ENCODE results near the gene GLT8D1. TPM values are rescaled to one million over a fixed set of nuclear protein-coding genes. Genes with fewer than 3 reads are reported as not detected.

Gene GLT8D1
- polyA plus RNA-seq, 1 experiment, result 75.9 TPM

DNA sequence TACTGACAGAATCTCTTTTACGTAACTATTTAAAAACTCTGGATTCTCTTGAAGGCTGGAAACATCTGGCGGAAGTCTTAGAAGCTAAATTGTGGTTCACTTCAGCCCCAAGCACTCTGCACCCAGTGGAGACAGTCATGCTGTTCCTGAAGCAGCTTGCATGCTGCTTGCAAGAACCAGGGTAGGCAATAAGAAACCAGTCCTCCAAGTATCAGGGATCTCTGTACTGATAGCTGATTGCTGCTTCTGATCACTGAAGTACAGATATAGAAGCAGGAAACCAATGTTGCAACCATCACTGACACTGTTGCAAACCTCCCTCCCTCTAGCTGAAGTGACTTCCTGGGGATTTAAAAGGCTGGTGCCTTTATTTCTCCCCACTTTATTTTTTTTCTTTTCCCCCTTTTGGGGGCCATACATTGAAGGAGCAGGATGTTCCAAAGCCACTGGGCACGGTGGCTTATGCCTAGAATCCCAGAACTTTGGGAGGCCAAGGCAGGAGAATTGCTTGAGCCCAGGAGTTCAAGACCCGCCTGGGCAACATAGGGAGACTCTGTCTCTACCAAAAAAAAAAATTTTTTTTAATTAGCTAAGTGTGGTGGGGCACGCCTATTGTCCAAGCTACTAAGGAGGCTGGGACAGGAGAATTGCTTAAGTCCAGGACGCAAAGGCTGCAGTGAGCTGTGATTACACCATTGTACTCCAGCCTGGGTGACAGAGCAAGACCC, 15.6 kb upstream of the GLT8D1 start:
- DNase-seq (ENCODE audit: low read depth), result no peak
- ChIA-PET POLR2A (interaction anchor here (0.7 kb wide), 1 partner anchor 16 kb away, joined by 14 read pairs; the partner anchor contains the start of genes GLT8D1 and SPCS1), CTCF (no interaction called here)
- H3K36me3 ChIP-seq (ENCODE audit: control insufficient read depth, insufficient read depth, low read length), result no peaks in the 10 kb centered on the region
- TF ChIP-seq, protein P1, sequence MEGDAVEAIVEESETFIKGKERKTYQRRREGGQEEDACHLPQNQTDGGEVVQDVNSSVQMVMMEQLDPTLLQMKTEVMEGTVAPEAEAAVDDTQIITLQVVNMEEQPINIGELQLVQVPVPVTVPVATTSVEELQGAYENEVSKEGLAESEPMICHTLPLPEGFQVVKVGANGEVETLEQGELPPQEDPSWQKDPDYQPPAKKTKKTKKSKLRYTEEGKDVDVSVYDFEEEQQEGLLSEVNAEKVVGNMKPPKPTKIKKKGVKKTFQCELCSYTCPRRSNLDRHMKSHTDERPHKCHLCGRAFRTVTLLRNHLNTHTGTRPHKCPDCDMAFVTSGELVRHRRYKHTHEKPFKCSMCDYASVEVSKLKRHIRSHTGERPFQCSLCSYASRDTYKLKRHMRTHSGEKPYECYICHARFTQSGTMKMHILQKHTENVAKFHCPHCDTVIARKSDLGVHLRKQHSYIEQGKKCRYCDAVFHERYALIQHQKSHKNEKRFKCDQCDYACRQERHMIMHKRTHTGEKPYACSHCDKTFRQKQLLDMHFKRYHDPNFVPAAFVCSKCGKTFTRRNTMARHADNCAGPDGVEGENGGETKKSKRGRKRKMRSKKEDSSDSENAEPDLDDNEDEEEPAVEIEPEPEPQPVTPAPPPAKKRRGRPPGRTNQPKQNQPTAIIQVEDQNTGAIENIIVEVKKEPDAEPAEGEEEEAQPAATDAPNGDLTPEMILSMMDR (IDR thresholded peaks at IDR 0.05; ENCODE audit: insufficient read depth, low read depth, low read length), result no peak
- H3K27me3 ChIP-seq (ENCODE audit: control insufficient read depth, insufficient read depth, low read length), result no peaks in the 10 kb centered on the region
- H3K4me3 ChIP-seq (ENCODE audit: low read depth, low read length), result no peak overlapping the region

DNA sequence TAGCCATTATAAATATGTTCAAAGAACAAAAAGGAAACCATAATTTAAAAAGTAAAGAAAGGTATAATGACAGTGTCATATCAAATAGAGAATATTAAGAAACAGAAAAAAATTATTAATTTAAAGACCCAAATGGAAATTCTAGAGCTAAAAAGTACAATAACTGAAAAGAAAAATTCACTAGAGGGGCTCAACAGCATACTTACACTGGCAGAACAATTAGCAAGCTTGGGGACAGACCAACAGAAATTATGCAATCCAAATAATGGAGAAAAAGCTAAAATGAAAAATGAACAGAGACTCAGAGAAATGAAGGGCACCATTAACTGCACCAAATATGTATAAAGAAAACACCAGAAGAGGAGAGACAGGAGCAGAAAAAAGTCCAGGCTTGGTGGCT, 14.0 kb upstream of the GLT8D1 start:
- ChIA-PET POLR2A (no interaction called here), CTCF (no interaction called here)
- Histone ChIP-seq H3K36me3 (ENCODE audit: control insufficient read depth, insufficient read depth, low read length) (no peaks in the 10 kb centered on the region), H3K27me3 (ENCODE audit: control insufficient read depth, insufficient read depth, low read length) (no peaks in the 10 kb centered on the region), H3K4me3 (ENCODE audit: low read depth, low read length) (no peak overlapping the region)
- no peak for DNase-seq (ENCODE audit: low read depth)
- TF ChIP-seq, protein P1 (IDR thresholded peaks at IDR 0.05; ENCODE audit: insufficient read depth, low read depth, low read length), result no peak

DNA sequence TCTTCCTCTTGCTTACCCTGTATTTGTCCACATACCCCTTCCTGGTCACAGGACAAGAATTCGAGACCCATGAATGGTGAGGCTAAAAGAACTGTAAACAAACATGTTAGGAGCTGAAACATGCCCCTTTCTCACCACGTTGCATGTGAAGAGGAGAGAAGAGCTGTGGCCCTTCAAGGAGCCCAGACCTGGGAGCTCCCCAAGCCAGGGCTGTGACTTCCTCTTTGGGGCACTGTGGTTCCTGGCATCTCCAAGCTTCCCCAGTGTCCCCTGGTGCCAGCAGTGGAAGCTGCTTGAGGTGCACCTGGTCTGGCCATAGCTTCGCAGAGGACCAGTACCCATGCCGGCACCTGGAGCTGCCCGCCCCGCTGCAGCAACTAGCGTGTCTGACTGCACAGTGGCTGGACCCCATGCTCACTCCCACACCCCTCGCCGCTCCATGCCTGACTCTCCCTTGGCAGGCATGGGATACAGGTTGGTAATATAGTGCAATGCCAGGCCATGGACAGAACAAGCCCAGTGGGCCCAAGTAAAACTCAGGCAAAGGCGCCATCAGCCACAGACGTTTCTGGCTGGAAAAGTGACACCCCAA, 10.2 kb upstream of the GLT8D1 start:
- no peak for DNase-seq (ENCODE audit: low read depth)
- Histone ChIP-seq H3K4me3 (ENCODE audit: low read depth, low read length) (no peak overlapping the region), H3K27me3 (ENCODE audit: control insufficient read depth, insufficient read depth, low read length) (no peaks in the 10 kb centered on the region), H3K36me3 (ENCODE audit: control insufficient read depth, insufficient read depth, low read length) (peaks cover 3% of the 10 kb centered on the region)
- ChIA-PET CTCF (no interaction called here), POLR2A (no interaction called here)
- TF ChIP-seq, protein P1 (IDR thresholded peaks at IDR 0.05; ENCODE audit: insufficient read depth, low read depth, low read length), result no peak

DNA sequence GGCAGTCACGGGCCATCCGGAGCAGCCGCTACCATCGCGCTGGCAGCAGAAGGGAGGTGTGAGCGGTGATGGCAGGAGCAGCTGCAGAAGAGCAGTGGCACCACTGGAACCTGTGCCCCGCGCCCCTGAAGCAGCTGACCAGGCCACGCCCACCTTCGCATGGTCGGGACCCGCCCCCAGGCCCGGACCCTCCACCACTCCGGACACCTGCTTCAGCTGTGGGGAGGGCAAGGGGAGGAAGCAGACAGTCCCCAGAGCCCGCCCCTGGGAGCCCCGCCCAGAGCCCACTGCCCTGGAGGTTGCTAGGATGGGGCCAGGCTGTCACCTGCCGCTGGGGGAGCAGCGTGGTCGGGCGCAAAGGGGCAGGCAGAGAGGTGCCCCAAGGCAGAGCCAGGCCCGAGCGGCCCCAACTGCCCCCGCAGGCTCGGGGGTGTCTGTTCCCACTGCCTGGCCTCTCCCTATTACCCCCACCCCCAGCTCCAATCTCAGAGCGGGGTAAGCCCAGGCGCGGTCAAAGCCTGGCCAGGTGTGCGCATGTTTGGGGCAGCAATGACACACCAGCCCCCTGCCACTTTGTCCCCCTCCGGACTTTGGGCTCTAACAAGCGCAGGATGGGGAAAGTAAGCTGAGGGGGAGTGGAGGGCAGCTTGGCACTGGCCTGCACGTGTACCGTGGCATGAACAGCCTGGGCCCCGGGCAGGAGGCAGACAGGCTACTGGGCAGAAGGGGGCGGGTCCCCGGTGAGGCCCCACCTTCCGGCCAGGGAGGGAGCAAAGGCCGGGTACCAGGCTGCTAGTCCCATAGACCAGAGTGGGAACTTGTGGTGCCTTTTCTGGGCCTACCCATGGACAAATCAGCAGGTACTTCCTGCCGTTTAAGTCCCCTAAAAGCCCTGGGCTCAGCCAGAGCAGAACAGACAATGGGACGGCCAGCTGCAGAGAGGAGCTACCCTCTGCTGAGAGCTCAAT, 9.0 kb upstream of the GLT8D1 start:
- no peak for DNase-seq (ENCODE audit: low read depth)
- H3K27me3 ChIP-seq (ENCODE audit: control insufficient read depth, insufficient read depth, low read length), result no peaks in the 10 kb centered on the region
- peaks cover 3% of the 10 kb centered on the region for H3K36me3 ChIP-seq (ENCODE audit: control insufficient read depth, insufficient read depth, low read length)
- TF ChIP-seq, protein P1 (IDR thresholded peaks at IDR 0.05; ENCODE audit: insufficient read depth, low read depth, low read length), result no peak
- H3K4me3 ChIP-seq (ENCODE audit: low read depth, low read length), result no peak overlapping the region
- POLR2A ChIA-PET, result no interaction called here
- CTCF ChIA-PET, result no interaction called here

Data from BJ (cell line).